HEK293 (cell line): ENCODE data around the gene DOCK9.

Experiments
- CTCF ChIA-PET: fragments of 350-600 bp; formaldehyde crosslinking; extraction: SDS; loops from one replicate; lab custom pipeline; 2021; ENCODE audit warnings: antibody characterized with exemption; lab: Yijun Ruan, JAX
- POLR2A ChIA-PET: fragments of 300-600 bp; formaldehyde crosslinking; extraction: SDS; loops from one replicate; lab custom pipeline; 2020; ENCODE audit warnings: antibody characterized with exemption, inconsistent platforms; lab: Yijun Ruan, JAX
- H3K27ac ChIP-seq: fragments of 200-500 bp; sonication (Bioruptor generic); 2 replicates; pipeline ENCODE4 v1.5.1; 2014; ENCODE audit warnings: low read depth, low read length, control low read depth, inconsistent platforms; ENCODE audit errors: extremely low read depth
- H3K36me3 ChIP-seq, 2 experiments: fragments of 200-500 bp in 1 of 2; sonication (Bioruptor generic) in 1 of 2; 1 replicate in 1 of 2; 2 replicates in 1 of 2; pipeline ENCODE4 v1.5.1; 2014 to 2017; ENCODE audit warnings: inconsistent platforms in 2 of 2, low read length in 2 of 2; ENCODE audit not compliant: control insufficient read depth in 2 of 2, insufficient read depth in 1 of 2
- H3K4me1 ChIP-seq: fragments of 200-500 bp; sonication (Bioruptor generic); 2 replicates; pipeline ENCODE4 v1.5.1; 2014; ENCODE audit warnings: mild to moderate bottlenecking, low read length, inconsistent platforms; ENCODE audit not compliant: control insufficient read depth, insufficient read depth
- H3K4me3 ChIP-seq: 2 replicates; pipeline ENCODE4 v1.5.1; 2011; ENCODE audit warnings: low read depth, mild to moderate bottlenecking, control low read depth, low read length, moderate library complexity
- H3K9me3 ChIP-seq: fragments of 200-500 bp; sonication (Bioruptor generic); 2 replicates; pipeline ENCODE4 v1.5.1; 2014; ENCODE audit warnings: low read depth, low read length, inconsistent platforms; ENCODE audit not compliant: control insufficient read depth, insufficient read depth
- FEZF1 ChIP-seq: fragments of 450-650 bp; formaldehyde crosslinking; IDR thresholded peaks from 2 replicates; pipeline ENCODE4 v1.5.1; 2016; ENCODE audit warnings: missing biosample characterization, missing genetic modification characterization
- GLIS1 ChIP-seq: fragments of 450-650 bp; formaldehyde crosslinking; IDR thresholded peaks from 2 replicates; pipeline ENCODE4 v1.5.1; 2016; ENCODE audit warnings: missing biosample characterization, missing genetic modification characterization
- IKZF3 ChIP-seq: fragments of 450-650 bp; IDR thresholded peaks from 2 replicates; pipeline ENCODE4 v1.5.0; 2018; ENCODE audit warnings: missing biosample characterization, mild to moderate bottlenecking, missing genetic modification characterization, moderate library complexity
- RBAK ChIP-seq: fragments of 450-650 bp; formaldehyde crosslinking; IDR thresholded peaks from 2 replicates; pipeline ENCODE4 v1.5.1; 2016; ENCODE audit warnings: missing biosample characterization, missing genetic modification characterization
- YY2 ChIP-seq: fragments of 450-650 bp; formaldehyde crosslinking; IDR thresholded peaks from 2 replicates; pipeline ENCODE4 v1.5.1; 2016; ENCODE audit warnings: missing biosample characterization, missing genetic modification characterization
- ZBTB1 ChIP-seq: fragments of 450-650 bp; formaldehyde crosslinking; IDR thresholded peaks from 2 replicates; pipeline ENCODE4 v1.5.1; 2016; ENCODE audit warnings: missing biosample characterization, missing genetic modification characterization
- ZBTB17 ChIP-seq: fragments of 450-650 bp; formaldehyde crosslinking; IDR thresholded peaks from 2 replicates; pipeline ENCODE4 v1.5.1; 2016; ENCODE audit warnings: missing biosample characterization, missing genetic modification characterization
- ZBTB26 ChIP-seq: fragments of 450-650 bp; formaldehyde crosslinking; optimal IDR thresholded peaks from 2 replicates; pipeline ENCODE3; 2016; ENCODE audit warnings: missing biosample characterization, mild to moderate bottlenecking, missing genetic modification characterization
- ZFHX2 ChIP-seq: fragments of 450-650 bp; formaldehyde crosslinking; conservative IDR thresholded peaks from 2 replicates; pipeline ENCODE4 v1.5.1; 2016; ENCODE audit warnings: missing biosample characterization, missing genetic modification characterization
- ZFP37 ChIP-seq: fragments of 450-650 bp; formaldehyde crosslinking; IDR thresholded peaks from 2 replicates; pipeline ENCODE4 v1.5.1; 2016; ENCODE audit warnings: missing biosample characterization, missing genetic modification characterization
- ZNF121 ChIP-seq: fragments of 450-650 bp; formaldehyde crosslinking; IDR thresholded peaks from 2 replicates; pipeline ENCODE4 v1.5.1; 2016; ENCODE audit warnings: missing biosample characterization, missing genetic modification characterization
- ZNF140 ChIP-seq: fragments of 450-650 bp; formaldehyde crosslinking; IDR thresholded peaks from 2 replicates; pipeline ENCODE4 v1.5.1; 2016; ENCODE audit warnings: missing biosample characterization, missing genetic modification characterization
- ZNF18 ChIP-seq: fragments of 450-650 bp; formaldehyde crosslinking; IDR thresholded peaks from 2 replicates; pipeline ENCODE4 v1.5.1; 2016; ENCODE audit warnings: missing biosample characterization, missing genetic modification characterization
- ZNF211 ChIP-seq: fragments of 450-650 bp; formaldehyde crosslinking; IDR thresholded peaks from 2 replicates; pipeline ENCODE4 v1.5.1; 2016; ENCODE audit warnings: low read depth, missing biosample characterization, missing genetic modification characterization
- ZNF221 ChIP-seq: fragments of 450-650 bp; formaldehyde crosslinking; IDR thresholded peaks from 2 replicates; pipeline ENCODE4 v1.5.1; 2017; ENCODE audit warnings: missing biosample characterization, missing genetic modification characterization, borderline replicate concordance
- ZNF292 ChIP-seq: fragments of 450-650 bp; formaldehyde crosslinking; IDR thresholded peaks from 2 replicates; pipeline ENCODE4 v1.5.1; 2016; ENCODE audit warnings: low read depth, missing biosample characterization, missing genetic modification characterization, borderline replicate concordance
- ZNF335 ChIP-seq: fragments of 450-650 bp; formaldehyde crosslinking; conservative IDR thresholded peaks from 2 replicates; pipeline ENCODE4 v1.5.1; 2016; ENCODE audit warnings: missing biosample characterization, missing genetic modification characterization
- ZNF423 ChIP-seq: fragments of 450-650 bp; formaldehyde crosslinking; IDR thresholded peaks from 2 replicates; pipeline ENCODE4 v1.5.1; 2016; ENCODE audit warnings: missing biosample characterization, missing genetic modification characterization
- ZNF433 ChIP-seq: fragments of 450-650 bp; formaldehyde crosslinking; IDR thresholded peaks from 2 replicates; pipeline ENCODE4 v1.5.1; 2016; ENCODE audit warnings: missing biosample characterization, missing genetic modification characterization, low read depth
- ZNF473 ChIP-seq: fragments of 450-650 bp; formaldehyde crosslinking; IDR thresholded peaks from 2 replicates; pipeline ENCODE4 v1.5.1; 2017; ENCODE audit warnings: missing biosample characterization, missing genetic modification characterization
- ZNF514 ChIP-seq: fragments of 450-650 bp; formaldehyde crosslinking; IDR thresholded peaks from 2 replicates; pipeline ENCODE4 v1.5.1; 2016; ENCODE audit warnings: missing biosample characterization, missing genetic modification characterization
- ZNF596 ChIP-seq: fragments of 450-650 bp; IDR thresholded peaks from 2 replicates; pipeline ENCODE4 v1.5.0; 2018; ENCODE audit warnings: missing biosample characterization, mild to moderate bottlenecking, missing genetic modification characterization, moderate library complexity
- ZNF624 ChIP-seq: fragments of 450-650 bp; formaldehyde crosslinking; IDR thresholded peaks from 2 replicates; pipeline ENCODE4 v1.5.1; 2017; ENCODE audit warnings: missing biosample characterization, missing genetic modification characterization
- ZNF629 ChIP-seq: fragments of 450-650 bp; formaldehyde crosslinking; IDR thresholded peaks from 2 replicates; pipeline ENCODE4 v1.5.1; 2017; ENCODE audit warnings: missing biosample characterization, missing genetic modification characterization
- TF ChIP-seq, protein P1 (sequence below): fragments of 450-650 bp; formaldehyde crosslinking; IDR thresholded peaks from 2 replicates; pipeline ENCODE4 v1.5.1; 2017; ENCODE audit warnings: missing biosample characterization, missing genetic modification characterization
- TF ChIP-seq, protein P2 (sequence below): fragments of 450-650 bp; formaldehyde crosslinking; IDR thresholded peaks from 2 replicates; pipeline ENCODE4 v1.5.1; 2016; ENCODE audit warnings: missing biosample characterization, missing genetic modification characterization
- TF ChIP-seq, protein P3 (sequence below): fragments of 450-650 bp; formaldehyde crosslinking; IDR thresholded peaks from 2 replicates; pipeline ENCODE4 v1.5.1; 2016; ENCODE audit warnings: missing biosample characterization, missing genetic modification characterization, low read depth

Gene DOCK9

DNA sequence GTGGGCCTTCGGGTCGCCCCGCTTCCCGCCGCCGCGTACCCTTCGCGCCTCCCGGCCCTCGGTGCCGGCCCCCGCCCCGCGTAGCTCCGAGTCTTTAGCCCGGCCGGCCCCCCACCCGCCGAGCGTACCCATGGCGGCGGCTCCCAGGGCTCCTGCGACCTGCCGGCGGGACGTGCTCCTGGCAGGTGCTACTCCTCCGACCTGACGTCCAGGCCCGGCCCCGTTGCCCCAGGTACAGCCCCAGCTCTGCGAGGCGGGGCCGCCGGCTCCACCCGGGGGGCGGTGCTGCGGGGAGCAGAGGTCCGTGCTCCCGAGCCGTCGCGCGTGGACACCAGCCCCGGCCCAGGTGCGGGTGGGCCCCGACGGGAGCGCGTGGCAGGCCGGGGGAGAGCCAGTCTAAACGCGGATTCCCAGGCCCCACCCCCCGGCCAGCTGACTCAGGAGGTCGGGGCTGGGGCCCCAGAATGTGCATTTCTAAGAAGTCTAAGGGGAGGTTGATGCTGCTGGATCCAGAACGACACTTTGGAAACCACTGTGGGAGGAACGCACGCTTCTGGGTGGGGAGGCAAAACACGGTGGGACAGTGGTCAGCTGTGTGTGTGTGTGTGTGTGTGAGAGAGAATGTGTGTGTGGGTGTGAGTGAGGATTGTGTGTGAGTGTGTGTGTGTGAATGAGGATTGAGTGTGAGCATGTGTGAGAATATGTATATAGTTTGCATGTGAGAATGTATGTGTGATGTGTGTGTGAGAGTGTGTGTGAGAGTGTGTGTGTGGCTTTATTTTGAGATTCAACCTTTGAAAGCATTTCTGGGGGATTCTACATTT lies 225.2 kb downstream of the DOCK9 start, which contains the start of gene SLC15A1 (continued):
- 0 out of 2 replicates have a peak, but pooled peaks have one; percentile 2 for TF ChIP-seq IKZF3 (tag by site-specific recombination)
- TF ChIP-seq, protein P1, sequence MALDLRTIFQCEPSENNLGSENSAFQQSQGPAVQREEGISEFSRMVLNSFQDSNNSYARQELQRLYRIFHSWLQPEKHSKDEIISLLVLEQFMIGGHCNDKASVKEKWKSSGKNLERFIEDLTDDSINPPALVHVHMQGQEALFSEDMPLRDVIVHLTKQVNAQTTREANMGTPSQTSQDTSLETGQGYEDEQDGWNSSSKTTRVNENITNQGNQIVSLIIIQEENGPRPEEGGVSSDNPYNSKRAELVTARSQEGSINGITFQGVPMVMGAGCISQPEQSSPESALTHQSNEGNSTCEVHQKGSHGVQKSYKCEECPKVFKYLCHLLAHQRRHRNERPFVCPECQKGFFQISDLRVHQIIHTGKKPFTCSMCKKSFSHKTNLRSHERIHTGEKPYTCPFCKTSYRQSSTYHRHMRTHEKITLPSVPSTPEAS (tag by site-specific recombination): peak; percentile 60

GRCh38 chr13:98751861-98752466 lies 225.9 kb downstream of the DOCK9 start:
- Histone ChIP-seq H3K4me1 (no peaks in the 10 kb centered on the region), H3K4me3 (peak overlapping the region; percentile 21), H3K9me3 (no peaks in the 10 kb centered on the region), H3K27ac (no peak overlapping the region; the same call in 1 of the 2 replicates), H3K36me3 (no peaks in the 10 kb centered on the region)
- POLR2A ChIA-PET: no interaction called here
- CTCF ChIA-PET: no interaction called here
- no peak for TF ChIP-seq ZNF292 (tag by site-specific recombination)
- 0 out of 2 replicates have a peak, but pooled peaks have one; percentile 37 for TF ChIP-seq ZFP37
- TF ChIP-seq ZBTB17 (tag by site-specific recombination): peak; percentile 57; the same call in 1 of the 2 replicates
- no peak for TF ChIP-seq YY2 (tag by site-specific recombination)
- peak; percentile 57; the same call in 1 of the 2 replicates for TF ChIP-seq ZNF335 (tag by site-specific recombination)
- 0 out of 2 replicates have a peak, but pooled peaks have one; percentile 39 for TF ChIP-seq IKZF3 (tag by site-specific recombination)
- TF ChIP-seq, protein P2, sequence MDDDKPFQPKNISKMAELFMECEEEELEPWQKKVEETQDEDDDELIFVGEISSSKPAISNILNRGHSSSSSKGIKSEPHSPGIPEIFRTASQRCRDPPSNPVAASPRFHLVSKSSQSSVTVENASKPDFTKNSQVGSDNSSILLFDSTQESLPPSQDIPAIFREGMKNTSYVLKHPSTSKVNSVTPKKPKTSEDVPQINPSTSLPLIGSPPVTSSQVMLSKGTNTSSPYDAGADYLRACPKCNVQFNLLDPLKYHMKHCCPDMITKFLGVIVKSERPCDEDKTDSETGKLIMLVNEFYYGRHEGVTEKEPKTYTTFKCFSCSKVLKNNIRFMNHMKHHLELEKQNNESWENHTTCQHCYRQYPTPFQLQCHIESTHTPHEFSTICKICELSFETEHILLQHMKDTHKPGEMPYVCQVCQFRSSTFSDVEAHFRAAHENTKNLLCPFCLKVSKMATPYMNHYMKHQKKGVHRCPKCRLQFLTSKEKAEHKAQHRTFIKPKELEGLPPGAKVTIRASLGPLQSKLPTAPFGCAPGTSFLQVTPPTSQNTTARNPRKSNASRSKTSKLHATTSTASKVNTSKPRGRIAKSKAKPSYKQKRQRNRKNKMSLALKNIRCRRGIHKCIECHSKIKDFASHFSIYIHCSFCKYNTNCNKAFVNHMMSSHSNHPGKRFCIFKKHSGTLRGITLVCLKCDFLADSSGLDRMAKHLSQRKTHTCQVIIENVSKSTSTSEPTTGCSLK (tag by site-specific recombination): no peak
- no peak for TF ChIP-seq ZNF473 (tag by site-specific recombination)
- no peak for TF ChIP-seq ZNF624 (tag by site-specific recombination)
- TF ChIP-seq, protein P3, sequence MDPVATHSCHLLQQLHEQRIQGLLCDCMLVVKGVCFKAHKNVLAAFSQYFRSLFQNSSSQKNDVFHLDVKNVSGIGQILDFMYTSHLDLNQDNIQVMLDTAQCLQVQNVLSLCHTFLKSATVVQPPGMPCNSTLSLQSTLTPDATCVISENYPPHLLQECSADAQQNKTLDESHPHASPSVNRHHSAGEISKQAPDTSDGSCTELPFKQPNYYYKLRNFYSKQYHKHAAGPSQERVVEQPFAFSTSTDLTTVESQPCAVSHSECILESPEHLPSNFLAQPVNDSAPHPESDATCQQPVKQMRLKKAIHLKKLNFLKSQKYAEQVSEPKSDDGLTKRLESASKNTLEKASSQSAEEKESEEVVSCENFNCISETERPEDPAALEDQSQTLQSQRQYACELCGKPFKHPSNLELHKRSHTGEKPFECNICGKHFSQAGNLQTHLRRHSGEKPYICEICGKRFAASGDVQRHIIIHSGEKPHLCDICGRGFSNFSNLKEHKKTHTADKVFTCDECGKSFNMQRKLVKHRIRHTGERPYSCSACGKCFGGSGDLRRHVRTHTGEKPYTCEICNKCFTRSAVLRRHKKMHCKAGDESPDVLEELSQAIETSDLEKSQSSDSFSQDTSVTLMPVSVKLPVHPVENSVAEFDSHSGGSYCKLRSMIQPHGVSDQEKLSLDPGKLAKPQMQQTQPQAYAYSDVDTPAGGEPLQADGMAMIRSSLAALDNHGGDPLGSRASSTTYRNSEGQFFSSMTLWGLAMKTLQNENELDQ (tag by site-specific recombination): no peak
- TF ChIP-seq ZNF596 (tag by site-specific recombination): no peak
- TF ChIP-seq ZNF211 (tag by site-specific recombination): no peak
- TF ChIP-seq FEZF1 (tag by site-specific recombination): no peak
- TF ChIP-seq ZNF18: no peak
- TF ChIP-seq ZFHX2 (tag by site-specific recombination): no peak
- no peak for TF ChIP-seq ZNF629 (tag by site-specific recombination)
- no peak for TF ChIP-seq ZNF121 (tag by site-specific recombination)
- TF ChIP-seq RBAK (tag by site-specific recombination): no peak
- TF ChIP-seq ZNF514 (tag by site-specific recombination): no peak
- 0 out of 2 replicates have a peak, but pooled peaks have one; percentile 33 for TF ChIP-seq ZNF423 (tag by site-specific recombination)
- TF ChIP-seq ZBTB26 (tag by site-specific recombination): peak; percentile 22
- TF ChIP-seq GLIS1: no peak
- TF ChIP-seq ZBTB1 (tag by site-specific recombination): no peak
- no peak for TF ChIP-seq ZNF433
- no peak for TF ChIP-seq ZNF221 (tag by site-specific recombination)
- TF ChIP-seq ZNF140 (tag by site-specific recombination): no peak
